Liver (tissue), 9 donors: ENCODE measurements around the gene SKIC8. TPM values are rescaled to one million over a fixed set of nuclear protein-coding genes. Genes with fewer than 3 reads are reported as not detected.

Experiments used
- DNase-seq: peaks from one replicate; pipeline ENCODE4 v3.0.0-alpha.2; 2017; ENCODE audit warnings: low spot score
- H3K27ac ChIP-seq, 2 donors: one replicate each; pipeline ENCODE4 v1.7.0; 2013; ENCODE audit warnings: inconsistent platforms in 2 of 2, low read length in 2 of 2, control low read depth in 1 of 2, low read depth in 1 of 2, mild to moderate bottlenecking in 1 of 2
- H3K27me3 ChIP-seq, 4 donors: one replicate each; pipeline versions ENCODE4 v1.6.1 to v1.7.0; 2013; ENCODE audit warnings: low read length in 3 of 4, inconsistent platforms in 1 of 4, mild to moderate bottlenecking in 1 of 4, moderate library complexity in 1 of 4; ENCODE audit not compliant: control insufficient read depth in 4 of 4, insufficient read depth in 4 of 4
- H3K36me3 ChIP-seq, 4 donors: one replicate each; pipeline versions ENCODE4 v1.6.1 to v1.7.0; 2013; ENCODE audit warnings: low read length in 3 of 4, mild to moderate bottlenecking in 3 of 4, low read depth in 1 of 4, moderate library complexity in 1 of 4; ENCODE audit not compliant: control insufficient read depth in 4 of 4, insufficient read depth in 3 of 4
- H3K4me1 ChIP-seq, 4 donors: one replicate each; pipeline versions ENCODE4 v1.6.1 to v1.7.0; 2013; ENCODE audit warnings: low read length in 3 of 4, mild to moderate bottlenecking in 3 of 4, moderate library complexity in 1 of 4; ENCODE audit not compliant: control insufficient read depth in 4 of 4, insufficient read depth in 4 of 4
- H3K4me3 ChIP-seq, 3 donors: one replicate each; pipeline versions ENCODE4 v1.6.1 to v1.7.0; 2013; ENCODE audit warnings: low read length in 3 of 3, control low read depth in 1 of 3, low read depth in 1 of 3, mild to moderate bottlenecking in 1 of 3
- H3K9ac ChIP-seq, 2 donors: one replicate each; pipeline ENCODE4 v1.7.0; 2013; ENCODE audit warnings: low read length in 2 of 2, mild to moderate bottlenecking in 2 of 2, moderate library complexity in 2 of 2, control low read depth in 1 of 2, low read depth in 1 of 2
- H3K9me3 ChIP-seq, 4 donors: one replicate each; pipeline versions ENCODE4 v1.6.1 to v1.7.0; 2013; ENCODE audit warnings: low read length in 3 of 4; ENCODE audit not compliant: control insufficient read depth in 4 of 4
- ATF3 ChIP-seq: IDR thresholded peaks from 2 replicates; pipeline ENCODE4 v1.6.1; 2016; ENCODE audit warnings: antibody characterized with exemption
- CTCF ChIP-seq: fragments of 150-350 bp; IDR thresholded peaks from 2 replicates; pipeline ENCODE4 v1.5.1; 2017; ENCODE audit warnings: improper control_type of control experiment, low read depth, low read length; ENCODE audit not compliant: missing input control
- EGR1 ChIP-seq, 2 donors: IDR thresholded peaks; 2 replicates each; pipeline ENCODE4 v1.6.1; 2016 to 2018; ENCODE audit warnings: antibody characterized with exemption in 2 of 2, low read depth in 2 of 2
- FOXA1 ChIP-seq: IDR thresholded peaks from 2 replicates; pipeline ENCODE4 v1.6.1; 2016; ENCODE audit warnings: antibody characterized with exemption
- FOXA2 ChIP-seq: IDR thresholded peaks from 2 replicates; pipeline ENCODE4 v1.6.1; 2016; ENCODE audit warnings: antibody characterized with exemption
- GABPA ChIP-seq, 2 donors: IDR thresholded peaks in 1 of 2; conservative IDR thresholded peaks in 1 of 2; 2 replicates each; pipeline ENCODE4 v1.6.1; 2016; ENCODE audit warnings: antibody characterized with exemption in 2 of 2, mild to moderate bottlenecking in 1 of 2, moderate library complexity in 1 of 2
- HNF4A ChIP-seq, 2 donors: conservative IDR thresholded peaks; 2 replicates each; pipeline ENCODE4 v1.6.1; 2016; ENCODE audit warnings: antibody characterized with exemption in 2 of 2, mild to moderate bottlenecking in 2 of 2
- HNF4G ChIP-seq: IDR thresholded peaks from 2 replicates; pipeline ENCODE4 v1.6.1; 2016; ENCODE audit warnings: antibody characterized with exemption
- JUND ChIP-seq, 2 donors: IDR thresholded peaks; 2 replicates each; pipeline ENCODE4 v1.6.1; 2016; ENCODE audit warnings: antibody characterized with exemption in 2 of 2
- MAX ChIP-seq: IDR thresholded peaks from 2 replicates; pipeline ENCODE4 v1.6.1; 2016; ENCODE audit warnings: antibody characterized with exemption
- NR2F2 ChIP-seq: IDR thresholded peaks from 2 replicates; pipeline ENCODE4 v1.6.1; 2016; ENCODE audit warnings: antibody characterized with exemption
- RAD21 ChIP-seq, 2 donors: IDR thresholded peaks; 2 replicates each; pipeline ENCODE4 v1.6.1; 2016; ENCODE audit warnings: antibody characterized with exemption in 2 of 2, mild to moderate bottlenecking in 2 of 2
- REST ChIP-seq: IDR thresholded peaks from 2 replicates; pipeline ENCODE4 v1.6.1; 2016; ENCODE audit warnings: antibody characterized with exemption, mild to moderate bottlenecking
- RXRA ChIP-seq, 2 donors: IDR thresholded peaks; 2 replicates each; pipeline ENCODE4 v1.6.1; 2017 to 2018; ENCODE audit warnings: antibody characterized with exemption in 2 of 2, mild to moderate bottlenecking in 1 of 2
- SP1 ChIP-seq: IDR thresholded peaks from 2 replicates; pipeline ENCODE4 v1.6.1; 2018; ENCODE audit warnings: antibody characterized with exemption, mild to moderate bottlenecking
- TAF1 ChIP-seq: conservative IDR thresholded peaks from 2 replicates; pipeline ENCODE4 v1.6.1; 2016; ENCODE audit warnings: antibody characterized with exemption, mild to moderate bottlenecking
- YY1 ChIP-seq: IDR thresholded peaks from 2 replicates; pipeline ENCODE4 v1.6.1; 2016; ENCODE audit warnings: antibody characterized with exemption, mild to moderate bottlenecking
- ZBTB33 ChIP-seq: IDR thresholded peaks from 2 replicates; pipeline ENCODE4 v1.6.1; 2016; ENCODE audit warnings: antibody characterized with exemption
- WGBS: extraction: QIAGEN DNeasy Blood & Tissue Kit; methylation state at CpG from one replicate; pipeline ENCODE4 v1.1.7; 2013; 5-methylcytosine and 5-hydroxymethylcytosine counted together
- polyA plus RNA-seq, 2 donors: library from polyadenylated mRNA; stranded (reverse) in 1 of 2; unstranded in 1 of 2; fragments of 200-250 nt in 1 of 2; fragments of >200 nt in 1 of 2; fragmentation: Nextera tagmentation in 1 of 2; extraction: Ambion mirVana in 1 of 2; gene quantifications; one replicate each; pipeline versions ENCODE4 v1.2.1 to v1.2.3, GENCODE V29; 2013 to 2015
- total RNA-seq, 2 donors: library from RNA; depleted of rRNA; stranded (reverse); fragments of >200 nt; gene quantifications; one replicate each; pipeline ENCODE4 v1.2.3, GENCODE V29; 2014
- donor health status: healthy.
- donor health status: healthy.
- donor health status: healthy.
- donor health status: healthy.
- donor health status: healthy.

Gene SKIC8
- total RNA-seq = 10 to 100 TPM; 44.9 to 48.7 TPM
- 10 to 100 TPM; 33.4 to 35.5 TPM for polyA plus RNA-seq

- H3K4me1 ChIP-seq = peaks cover 2 to 16% (median 10%) of the 10 kb centered on the region in 4 donors
- peak within 1 kb of the TSS; percentile 60 to 68 for H3K27ac ChIP-seq
- H3K36me3 ChIP-seq = peaks cover 2 to 4% (median 3%) of the 10 kb centered on the region in 4 donors
- H3K9me3 ChIP-seq = no peaks in the 10 kb centered on the region
- peak; percentile 92 for DNase-seq
- peaks cover 0 to 4% (median 0%) of the 10 kb centered on the region in 4 donors for H3K27me3 ChIP-seq
- peak within 1 kb of the TSS; percentile 77 to 98 (median 94) for H3K4me3 ChIP-seq
- under 1% methylated on average over 55 of the region's 55 CpGs for WGBS
- peak within 1 kb of the TSS; percentile 75 to 80 for H3K9ac ChIP-seq
- TF ChIP-seq RAD21 (IDR thresholded peaks at IDR 0.05) (peak in 1 of 2 donors; percentile 40), GABPA (IDR thresholded peaks at IDR 0.05 in 1 of 2, conservative IDR thresholded peaks at IDR 0.05 in 1 of 2) (peak; percentile 81 to 92), EGR1 (IDR thresholded peaks at IDR 0.05; ENCODE audit: low read depth in 2 of 2) (peak; percentile 81 to 86), NR2F2 (no peak), RXRA (IDR thresholded peaks at IDR 0.05) (peak in 1 of 2 donors; percentile 7), REST (no peak), ATF3 (no peak), MAX (peak; percentile 48), HNF4A (conservative IDR thresholded peaks at IDR 0.05) (peak in 1 of 2 donors; percentile 16), CTCF (no peak), JUND (IDR thresholded peaks at IDR 0.05) (no peak), FOXA1 (peak; percentile 35), FOXA2 (no peak), YY1 (peak; percentile 94), ZBTB33 (peak; percentile 93), SP1 (peak; percentile 84), HNF4G (no peak), TAF1 (peak; percentile 84)
These were observed at the start of gene SKIC8 for GRCh38 chr15:78299101-78299930. TSS of gene SKIC8 (minus strand) at chr15:78299609. CDS start at chr15:78295686, 3,923 bp downstream.
